ENCODE data around the gene PARD3.
"Not testable (repeated sequence)": the region's sequence is repeated elsewhere in the genome, so short reads cannot be mapped to it uniquely, and the experiment has no call there.

PARD3 gene

GRCh38 chr10:34428501-34428900 lies 386.6 kb downstream of the PARD3 start:
- H2AFZ ChIP-seq (ENCODE audit: low read depth, low read length, severe bottlenecking) = no peak overlapping the region
- no peaks in the 10 kb centered on the region for H4K20me1 ChIP-seq (ENCODE audit: low read depth, low read length)
- H3K4me2 ChIP-seq (ENCODE audit: low read depth, low read length, poor library complexity, severe bottlenecking) = no peak overlapping the region
- H3K9me3 ChIP-seq (ENCODE audit: insufficient read depth, low read length) = no peaks in the 10 kb centered on the region
- H3K9ac ChIP-seq (ENCODE audit: low read length) = no peak overlapping the region
- TF ChIP-seq CTCF (IDR thresholded peaks at IDR 0.05; ENCODE audit: insufficient read depth, low read length, poor library complexity, severe bottlenecking) (no peak), EZH2phosphoT487 (conservative IDR thresholded peaks at IDR 0.05; ENCODE audit: low read length) (no peak)
- H3K36me3 ChIP-seq (ENCODE audit: low read length) = no peaks in the 10 kb centered on the region
- H3F3A ChIP-seq (ENCODE audit: insufficient read depth) = no peaks in the 10 kb centered on the region
- H3K27ac ChIP-seq (ENCODE audit: low read depth, low read length) = no peak overlapping the region
- no peaks in the 10 kb centered on the region for H3K9me2 ChIP-seq (replicated peaks; ENCODE audit: insufficient read depth, low read length)
- no peaks in the 10 kb centered on the region for H3K79me2 ChIP-seq (ENCODE audit: insufficient read depth, low read length)
- H3K4me3 ChIP-seq (ENCODE audit: insufficient read depth, low read length, poor library complexity, severe bottlenecking) = no peak overlapping the region
- no peaks in the 10 kb centered on the region for H3K27me3 ChIP-seq (ENCODE audit: low read length)

GRCh38 chr10:34427911-34428216 lies 387.2 kb downstream of the PARD3 start:
- H3K27me3 ChIP-seq (ENCODE audit: low read length) = no peaks in the 10 kb centered on the region
- no peak overlapping the region for H3K4me2 ChIP-seq (ENCODE audit: low read depth, low read length, poor library complexity, severe bottlenecking)
- no peak overlapping the region for H3K27ac ChIP-seq (ENCODE audit: low read depth, low read length)
- no peak overlapping the region for H3K4me3 ChIP-seq (ENCODE audit: insufficient read depth, low read length, poor library complexity, severe bottlenecking)
- H3K9me3 ChIP-seq (ENCODE audit: insufficient read depth, low read length) = no peaks in the 10 kb centered on the region
- H3K9me2 ChIP-seq (replicated peaks; ENCODE audit: insufficient read depth, low read length) = no peaks in the 10 kb centered on the region
- no peaks in the 10 kb centered on the region for H4K20me1 ChIP-seq (ENCODE audit: low read depth, low read length)
- no peak overlapping the region for H3K9ac ChIP-seq (ENCODE audit: low read length)
- no peaks in the 10 kb centered on the region for H3K36me3 ChIP-seq (ENCODE audit: low read length)
- H3F3A ChIP-seq (ENCODE audit: insufficient read depth) = no peaks in the 10 kb centered on the region
- H2AFZ ChIP-seq (ENCODE audit: low read depth, low read length, severe bottlenecking) = no peak overlapping the region
- H3K79me2 ChIP-seq (ENCODE audit: insufficient read depth, low read length) = no peaks in the 10 kb centered on the region
- TF ChIP-seq CTCF (IDR thresholded peaks at IDR 0.05; ENCODE audit: insufficient read depth, low read length, poor library complexity, severe bottlenecking) (no peak), EZH2phosphoT487 (conservative IDR thresholded peaks at IDR 0.05; ENCODE audit: low read length) (no peak)

- H3F3A ChIP-seq (ENCODE audit: insufficient read depth); H4K20me1 ChIP-seq (ENCODE audit: low read depth, low read length); H3K4me3 ChIP-seq (ENCODE audit: insufficient read depth, low read length, poor library complexity, severe bottlenecking); H3K27ac ChIP-seq (ENCODE audit: low read depth, low read length); H3K27me3 ChIP-seq (ENCODE audit: low read length); H3K79me2 ChIP-seq (ENCODE audit: insufficient read depth, low read length); H3K36me3 ChIP-seq (ENCODE audit: low read length); H2AFZ ChIP-seq (ENCODE audit: low read depth, low read length, severe bottlenecking); H3K4me2 ChIP-seq (ENCODE audit: low read depth, low read length, poor library complexity, severe bottlenecking); H3K9ac ChIP-seq (ENCODE audit: low read length); H3K9me3 ChIP-seq (ENCODE audit: insufficient read depth, low read length); H3K9me2 ChIP-seq (replicated peaks; ENCODE audit: insufficient read depth, low read length): not testable (repeated sequence)
Observed at GRCh38 chr10:34427158-34427910, 387.8 kb downstream of the PARD3 start.

GRCh38 chr10:34426538-34427157 lies 388.4 kb downstream of the PARD3 start:
- H3K27me3 ChIP-seq (ENCODE audit: low read length); H3K36me3 ChIP-seq (ENCODE audit: low read length); H3K9me3 ChIP-seq (ENCODE audit: insufficient read depth, low read length); H4K20me1 ChIP-seq (ENCODE audit: low read depth, low read length); H3F3A ChIP-seq (ENCODE audit: insufficient read depth); H3K4me3 ChIP-seq (ENCODE audit: insufficient read depth, low read length, poor library complexity, severe bottlenecking); H3K4me2 ChIP-seq (ENCODE audit: low read depth, low read length, poor library complexity, severe bottlenecking); H3K79me2 ChIP-seq (ENCODE audit: insufficient read depth, low read length); H3K9ac ChIP-seq (ENCODE audit: low read length); H3K9me2 ChIP-seq (replicated peaks; ENCODE audit: insufficient read depth, low read length); H2AFZ ChIP-seq (ENCODE audit: low read depth, low read length, severe bottlenecking); H3K27ac ChIP-seq (ENCODE audit: low read depth, low read length): not testable (repeated sequence)
